NCI-H446 (cell line): ENCODE measurements around the gene SSU72.
A peak's percentile ranks its signal among the peaks of the same experiment; 100 is the strongest.
"Not testable (repeated sequence)": the region's sequence is repeated elsewhere in the genome, so short reads cannot be mapped to it uniquely, and the experiment has no call there.

Experiments used
- DNase-seq, 2 experiments: peaks; one replicate each; lab custom pipeline; 2025; lab: John Stamatoyannopoulos, UW

Gene SSU72

DNA sequence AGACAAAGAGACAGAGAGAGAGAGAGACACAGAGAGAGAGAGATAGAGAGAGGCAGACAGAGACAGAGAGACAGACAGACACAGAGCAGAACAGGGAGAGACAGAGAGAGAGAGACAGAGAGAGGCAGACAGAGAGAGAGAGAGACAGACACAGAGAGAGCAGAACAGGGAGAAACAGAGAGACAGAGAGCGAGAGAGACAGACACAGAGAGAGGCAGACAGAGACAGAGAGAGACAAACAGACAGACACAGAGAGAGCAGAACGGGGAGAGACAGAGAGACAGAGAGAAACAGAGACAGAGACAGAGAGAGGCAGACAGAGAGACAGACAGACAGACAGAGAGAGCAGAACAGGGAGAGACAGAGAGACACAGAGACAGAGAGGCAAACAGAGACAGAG lies 20.7 kb upstream of the SSU72 start:
- not testable (repeated sequence) for DNase-seq

DNA sequence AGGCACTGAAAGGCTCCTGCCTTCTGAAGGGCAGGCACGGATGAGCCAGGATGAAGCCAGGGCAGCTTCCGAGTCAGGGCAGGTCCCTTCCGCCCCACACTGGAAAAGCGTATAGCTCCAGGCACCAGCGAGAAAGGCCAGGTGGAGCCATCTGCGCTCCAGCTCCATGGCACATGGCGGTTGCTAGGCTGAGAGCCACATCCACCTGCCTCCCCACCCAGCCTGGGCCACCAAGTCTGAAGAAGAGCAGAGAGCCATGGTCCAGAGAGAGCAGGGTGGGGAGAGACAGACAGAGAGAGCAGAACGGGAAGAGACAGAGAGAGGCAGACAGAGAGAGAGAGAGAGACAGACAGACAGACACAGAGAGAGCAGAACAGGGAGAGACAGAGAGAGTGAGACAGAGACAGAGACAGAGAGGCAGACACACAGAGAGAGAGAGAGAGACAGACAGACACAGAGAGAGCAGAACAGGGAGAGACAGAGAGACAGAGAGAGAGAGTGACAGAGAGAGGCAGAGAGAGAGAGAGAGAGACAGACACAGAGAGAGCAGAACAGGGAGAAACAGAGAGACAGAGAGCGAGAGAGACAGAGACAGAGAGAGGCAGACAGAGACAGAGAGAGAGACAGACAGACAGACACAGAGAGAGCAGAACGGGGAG lies 20.1 kb upstream of the SSU72 start:
- DNase-seq = no peak

GRCh38 chr1:1593834-1594601 lies 19.4 kb upstream of the SSU72 start:
- no peak for DNase-seq

GRCh38 chr1:1591452-1591851 lies 16.8 kb upstream of the SSU72 start:
- no peak for DNase-seq

- DNase-seq = no peak
Observed at GRCh38 chr1:1583347-1584010, 8.8 kb upstream of the SSU72 start.

DNA sequence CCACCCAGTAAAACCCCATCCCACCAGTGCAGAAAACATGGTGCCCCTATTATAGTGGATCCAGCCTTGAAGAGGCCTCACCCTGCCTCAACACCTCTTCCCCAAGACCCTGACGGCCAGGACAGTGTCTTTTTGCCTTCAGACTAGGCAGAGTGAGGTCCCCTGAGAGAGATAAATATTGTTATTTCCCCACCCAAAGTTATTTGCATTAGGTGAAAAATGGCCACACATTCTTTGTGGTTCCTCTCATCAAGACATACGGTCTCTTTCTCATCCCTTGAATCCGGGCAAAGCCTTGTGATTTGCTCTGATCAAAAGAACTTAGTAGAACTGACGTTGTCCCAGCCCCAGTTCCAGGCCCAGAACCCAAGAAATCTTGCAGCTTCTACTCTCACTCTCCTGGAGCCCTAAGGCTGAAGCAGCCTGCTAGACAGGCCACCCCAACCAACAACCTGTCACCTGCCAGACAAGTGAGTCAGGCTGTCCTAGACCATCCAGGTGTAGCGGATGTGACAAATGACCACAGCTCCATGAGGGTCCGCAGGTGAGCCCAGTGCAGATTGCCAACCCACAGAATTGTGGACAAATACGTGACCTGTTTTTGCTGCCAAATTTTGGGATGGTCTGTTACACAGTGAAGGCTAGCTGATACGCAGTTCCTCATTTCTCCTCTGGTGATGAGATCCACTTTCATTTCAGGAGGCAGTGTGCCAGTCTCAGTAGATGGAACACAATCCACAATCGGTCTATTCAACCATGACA lies 8.1 kb upstream of the SSU72 start:
- DNase-seq = no peak

GRCh38 chr1:1578371-1578940 lies 3.8 kb upstream of the SSU72 start:
- no peak for DNase-seq

- no peak for DNase-seq
Observed at GRCh38 chr1:1577367-1578011, 2.8 kb upstream of the SSU72 start.

- peak; percentile 78 to 94 for DNase-seq
Observed at GRCh38 chr1:1573843-1574720, 581 bp downstream of the SSU72 start.

- no peak for DNase-seq
Observed at GRCh38 chr1:1569341-1569740, 5.3 kb downstream of the SSU72 start.

- no peak for DNase-seq
Observed at GRCh38 chr1:1567891-1568291, 6.8 kb downstream of the SSU72 start.

DNA sequence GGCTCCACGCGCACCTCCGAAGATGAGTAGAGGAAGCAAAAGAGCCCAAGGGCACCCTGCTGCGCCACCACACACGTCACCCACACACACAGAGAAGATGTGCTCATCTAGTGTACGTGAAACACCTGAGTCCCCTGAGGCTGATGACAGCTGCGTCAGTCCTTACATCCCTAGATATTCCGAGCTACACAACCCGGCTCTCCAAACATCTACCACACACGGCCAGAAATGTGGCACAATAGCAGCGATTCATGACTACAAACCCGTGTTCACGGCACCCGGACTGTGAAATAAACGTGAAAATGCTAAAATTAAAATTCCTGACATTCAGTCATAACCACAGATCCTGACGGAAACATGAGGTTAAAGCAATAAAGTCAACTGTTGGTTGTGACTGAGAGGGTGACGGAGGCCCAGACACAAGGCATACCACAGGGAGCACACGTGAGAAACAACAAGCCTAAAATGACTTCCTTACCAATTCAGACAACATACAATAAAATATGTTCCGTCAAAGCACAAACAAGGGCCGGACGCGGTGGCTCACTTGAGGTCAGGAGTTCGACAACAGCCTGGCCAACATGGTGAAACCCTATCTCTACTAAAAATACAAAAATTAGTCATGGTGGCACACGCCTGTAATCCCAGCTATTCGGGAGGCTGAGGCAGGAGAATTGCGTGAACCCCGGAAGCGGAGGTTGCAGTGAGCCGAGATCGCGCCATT lies 7.3 kb downstream of the SSU72 start:
- DNase-seq = no peak

- no peak for DNase-seq
Observed at GRCh38 chr1:1565340-1565739, 9.3 kb downstream of the SSU72 start.

GRCh38 chr1:1564268-1564667 lies 10.4 kb downstream of the SSU72 start:
- no peak for DNase-seq

- no peak for DNase-seq
Observed at GRCh38 chr1:1563688-1564087, 11.0 kb downstream of the SSU72 start.

- no peak for DNase-seq
Observed at GRCh38 chr1:1562556-1563195, 12.0 kb downstream of the SSU72 start.

DNA sequence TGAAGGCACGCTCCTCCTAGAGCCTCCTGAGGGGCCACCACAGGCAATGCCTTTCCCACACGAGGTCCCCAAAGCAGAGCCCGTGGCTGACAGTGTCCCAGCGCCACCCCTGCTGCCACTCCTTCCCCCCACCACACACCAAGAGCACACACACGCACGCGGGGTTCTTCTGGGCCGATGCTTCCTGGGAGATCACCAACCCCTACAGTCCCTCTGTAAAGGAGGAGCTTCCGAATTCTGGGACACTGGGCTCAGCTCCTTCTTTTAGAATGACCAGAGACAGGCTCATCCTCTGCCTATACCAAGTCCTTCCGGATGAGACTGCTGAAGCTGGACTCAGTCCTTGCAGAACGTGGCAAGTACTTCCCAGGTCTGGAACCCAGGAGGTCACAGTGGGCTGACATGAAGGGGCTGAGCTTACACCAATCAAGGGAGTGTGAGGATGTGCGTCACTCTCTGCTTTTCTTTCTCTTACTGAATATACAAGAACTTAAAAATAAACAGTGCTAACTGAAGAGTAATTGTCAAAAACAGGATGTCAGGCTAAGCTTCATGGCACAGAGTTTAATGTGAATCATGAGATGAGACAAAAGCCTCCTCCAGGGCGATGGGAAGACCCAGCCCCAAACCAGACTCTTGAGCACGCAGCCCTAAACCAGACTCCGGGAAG lies 12.7 kb downstream of the SSU72 start:
- no peak for DNase-seq

GRCh38 chr1:1560178-1560577 lies 14.5 kb downstream of the SSU72 start:
- no peak for DNase-seq

GRCh38 chr1:1559066-1559465 lies 15.6 kb downstream of the SSU72 start:
- no peak for DNase-seq
